HuH-7 (cell line): Measurements from ENCODE around the gene TMC7.

Source experiments
- DNase-seq: peaks from one replicate; pipeline ENCODE4 v3.0.0; 2011; ENCODE audit warnings: low spot score

Gene TMC7

GRCh38 chr16:19089410-19089955, 105.7 kb downstream of the TMC7 start:
- DNase-seq = no peak

- DNase-seq = no peak
Measured at GRCh38 chr16:19090916-19091315, 107.2 kb downstream of the TMC7 start.

DNA sequence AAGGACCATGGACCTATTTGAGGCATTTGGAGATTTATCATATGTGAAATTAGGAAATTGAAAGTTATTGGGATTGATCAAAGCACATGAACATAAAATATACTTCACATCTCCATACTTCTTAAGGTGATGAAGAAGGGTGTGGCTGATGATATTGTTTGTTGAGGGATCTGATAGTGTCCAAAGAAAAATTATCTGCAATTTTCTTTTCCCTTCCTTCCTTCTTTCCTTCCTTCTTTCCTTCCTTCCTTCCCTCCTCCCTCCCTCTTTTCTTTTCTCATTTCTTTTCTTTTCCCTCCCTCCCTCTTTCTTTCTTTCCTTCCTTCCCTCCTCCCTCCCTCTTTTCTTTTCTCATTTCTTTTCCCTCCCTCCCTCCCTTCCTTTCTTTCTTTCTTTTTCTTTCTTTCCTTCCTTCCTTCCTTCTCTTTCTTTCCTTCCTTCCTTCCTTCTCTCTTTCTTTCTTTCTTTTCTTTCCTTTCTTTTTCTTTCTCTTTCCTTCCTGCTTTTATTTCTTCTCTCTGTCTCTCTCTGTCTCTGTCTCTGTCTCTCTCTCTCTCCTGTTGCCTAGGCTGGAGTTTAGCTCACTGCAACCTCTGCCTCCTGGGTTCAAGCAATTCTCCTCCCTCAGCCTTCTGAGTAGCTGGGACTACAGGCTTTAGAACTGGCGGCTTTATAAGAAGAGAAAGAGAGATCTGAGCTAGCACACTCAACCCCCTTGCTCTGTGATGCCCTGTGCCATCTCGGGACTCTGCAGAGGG, 109.1 kb downstream of the TMC7 start:
- DNase-seq = no peak

- DNase-seq = no peak
Measured at GRCh38 chr16:19093631-19094541, 110.2 kb downstream of the TMC7 start.

GRCh38 chr16:19094542-19095365, 111.0 kb downstream of the TMC7 start:
- no peak for DNase-seq

GRCh38 chr16:19095654-19096053, 111.9 kb downstream of the TMC7 start:
- DNase-seq = no peak

- DNase-seq = no peak
Measured at GRCh38 chr16:19098173-19098572, 114.4 kb downstream of the TMC7 start.

GRCh38 chr16:19102187-19102872, 118.6 kb downstream of the TMC7 start:
- DNase-seq = no peak

- DNase-seq = no peak
Measured at GRCh38 chr16:19104607-19105006, 120.9 kb downstream of the TMC7 start.

DNA sequence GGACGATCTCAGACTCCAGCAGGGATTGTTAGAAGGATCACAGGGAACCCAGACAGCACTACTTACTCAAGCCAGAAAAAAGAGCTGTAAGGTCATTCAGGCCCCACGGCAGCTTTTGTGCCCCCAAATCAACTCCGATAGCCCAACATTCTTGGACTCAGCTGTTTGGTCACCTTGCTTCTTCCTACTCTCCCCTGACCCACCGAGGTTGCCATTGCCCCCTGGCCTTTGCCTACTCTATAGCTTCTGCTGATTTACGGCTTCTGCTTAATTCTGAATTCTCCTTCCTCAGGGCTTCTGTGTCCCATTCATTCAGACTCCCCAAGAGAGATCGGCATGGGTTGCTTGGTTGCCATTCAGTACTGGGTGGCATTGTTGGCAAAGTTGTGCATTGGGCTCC, 121.4 kb downstream of the TMC7 start:
- DNase-seq = no peak

- no peak for DNase-seq
Measured at GRCh38 chr16:19105891-19106624, 122.3 kb downstream of the TMC7 start.

- DNase-seq = no peak
Measured at GRCh38 chr16:19106625-19107020, 122.9 kb downstream of the TMC7 start.

GRCh38 chr16:19108409-19109287, 124.9 kb downstream of the TMC7 start:
- DNase-seq = no peak

- DNase-seq = no peak
Measured at GRCh38 chr16:19109288-19109664, 125.5 kb downstream of the TMC7 start.

DNA sequence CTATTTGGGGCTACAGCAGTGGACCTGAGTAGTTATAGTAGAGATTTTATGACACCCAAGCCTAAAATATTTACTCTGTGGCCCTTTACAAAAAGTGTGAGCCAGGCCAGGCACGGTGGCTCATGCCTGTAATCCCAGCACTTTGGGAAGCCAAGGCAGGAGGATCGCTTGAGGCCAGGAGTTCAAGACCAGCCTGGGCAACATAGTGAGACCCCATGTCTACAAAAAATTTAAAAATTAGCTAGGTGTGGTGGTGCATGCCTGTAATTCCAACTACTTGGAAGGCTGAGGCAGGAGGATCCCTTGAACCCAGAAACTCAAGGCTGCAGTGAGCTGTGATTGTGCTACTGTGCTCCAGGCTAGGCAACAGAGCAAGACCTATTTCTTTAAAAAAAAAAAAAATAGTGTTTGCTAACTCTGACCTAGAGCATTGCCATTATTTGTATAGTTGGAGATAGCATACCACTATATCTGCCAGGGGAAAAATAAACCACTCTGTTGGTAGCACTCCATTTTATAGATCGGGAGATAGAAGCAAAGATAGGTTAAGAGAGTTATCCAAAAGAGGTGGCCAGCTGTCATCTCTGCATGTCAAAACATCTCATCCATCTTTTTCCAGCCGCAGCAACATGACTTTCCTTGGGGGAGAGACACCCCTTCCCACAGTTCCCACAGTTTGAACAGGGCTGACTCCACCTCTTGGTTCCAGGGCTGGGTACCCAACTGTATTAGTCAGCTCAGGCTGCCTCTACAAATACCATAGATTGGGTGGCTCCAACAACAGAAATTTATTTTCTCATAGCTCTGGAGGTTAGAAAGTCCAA, 127.0 kb downstream of the TMC7 start:
- DNase-seq = no peak

- DNase-seq = no peak
Measured at GRCh38 chr16:19112099-19112407, 128.3 kb downstream of the TMC7 start.
